ENCODE measurements around the gene SLMAP.

DNA sequence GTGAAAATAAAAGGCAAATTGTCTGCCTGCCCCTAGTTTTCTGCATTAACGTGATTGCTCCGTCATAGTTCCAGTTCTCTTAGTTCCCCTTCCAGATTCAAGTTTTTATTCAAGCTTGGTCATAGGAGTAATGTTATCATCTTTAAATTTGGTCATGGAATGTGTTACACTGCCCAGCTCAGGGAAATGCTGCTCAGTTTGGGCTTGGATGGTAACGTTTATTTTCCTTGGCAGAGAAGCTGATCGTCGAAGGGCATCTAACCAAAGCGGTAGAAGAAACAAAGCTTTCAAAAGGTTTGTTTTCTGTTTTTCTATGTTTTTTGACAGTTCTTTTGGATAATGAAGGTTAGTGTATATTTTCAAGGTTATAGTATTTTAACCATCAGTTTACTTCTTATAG lies 133.7 kb downstream of the SLMAP start:
- TF ChIP-seq, protein P1, sequence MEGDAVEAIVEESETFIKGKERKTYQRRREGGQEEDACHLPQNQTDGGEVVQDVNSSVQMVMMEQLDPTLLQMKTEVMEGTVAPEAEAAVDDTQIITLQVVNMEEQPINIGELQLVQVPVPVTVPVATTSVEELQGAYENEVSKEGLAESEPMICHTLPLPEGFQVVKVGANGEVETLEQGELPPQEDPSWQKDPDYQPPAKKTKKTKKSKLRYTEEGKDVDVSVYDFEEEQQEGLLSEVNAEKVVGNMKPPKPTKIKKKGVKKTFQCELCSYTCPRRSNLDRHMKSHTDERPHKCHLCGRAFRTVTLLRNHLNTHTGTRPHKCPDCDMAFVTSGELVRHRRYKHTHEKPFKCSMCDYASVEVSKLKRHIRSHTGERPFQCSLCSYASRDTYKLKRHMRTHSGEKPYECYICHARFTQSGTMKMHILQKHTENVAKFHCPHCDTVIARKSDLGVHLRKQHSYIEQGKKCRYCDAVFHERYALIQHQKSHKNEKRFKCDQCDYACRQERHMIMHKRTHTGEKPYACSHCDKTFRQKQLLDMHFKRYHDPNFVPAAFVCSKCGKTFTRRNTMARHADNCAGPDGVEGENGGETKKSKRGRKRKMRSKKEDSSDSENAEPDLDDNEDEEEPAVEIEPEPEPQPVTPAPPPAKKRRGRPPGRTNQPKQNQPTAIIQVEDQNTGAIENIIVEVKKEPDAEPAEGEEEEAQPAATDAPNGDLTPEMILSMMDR (IDR thresholded peaks at IDR 0.05 in 4 of 5, conservative IDR thresholded peaks at IDR 0.05 in 1 of 5), result no peak
- TF ChIP-seq POLR2A (IDR thresholded peaks at IDR 0.05), result no peak
